ENCODE measurements around the gene FBXO33.

GRCh38 chr14:39365354-39365753 lies 66.9 kb downstream of the FBXO33 start:
- TF ChIP-seq CTCF (IDR thresholded peaks at IDR 0.05) (no peak), POLR2A (IDR thresholded peaks at IDR 0.05) (no peak)

All from thyroid gland (tissue), 4 donors.